Ramos (cell line): ENCODE results near the gene RPS10.
"Not testable (repeated sequence)": the region's sequence is repeated elsewhere in the genome, so short reads cannot be mapped to it uniquely, and the experiment has no call there.

ENCODE experiments used
- in situ Hi-C: fragments of 300-500 bp; cut with MboI; formaldehyde crosslinking; loops from one replicate; pipeline ENCODE4 v1.14.3; 2022; ENCODE audit warnings: low sequenced_read_pairs; ENCODE audit not compliant: unreplicated experiment

Gene RPS10

GRCh38 chr6:34407915-34408314, 18.0 kb downstream of the RPS10 start:
- in situ Hi-C loops: not testable (repeated sequence)

GRCh38 chr6:34396518-34396917, 29.4 kb downstream of the RPS10 start:
- in situ Hi-C loops: no loop called here

- in situ Hi-C loops: no loop called here
These were observed 31.9 kb downstream of the RPS10 start for GRCh38 chr6:34393966-34394305.

GRCh38 chr6:34393191-34393965, 32.5 kb downstream of the RPS10 start:
- in situ Hi-C loops: no loop called here

- in situ Hi-C loops: no loop called here
These were observed 33.2 kb downstream of the RPS10 start, which contains the start of gene NUDT3 for GRCh38 chr6:34392497-34393190. NUDT3 (minus strand) TSS chr6:34392669; CDS start chr6:34392362, 307 bp downstream.

- in situ Hi-C loops: no loop called here
These were observed 33.9 kb downstream of the RPS10 start for GRCh38 chr6:34391786-34392496.

GRCh38 chr6:34391473-34391785, 34.4 kb downstream of the RPS10 start:
- in situ Hi-C loops: no loop called here

GRCh38 chr6:34390531-34391472, 35.1 kb downstream of the RPS10 start:
- in situ Hi-C loops: no loop called here

GRCh38 chr6:34389034-34389433, 36.8 kb downstream of the RPS10 start:
- in situ Hi-C loops: no loop called here

- in situ Hi-C loops: no loop called here
These were observed 37.4 kb downstream of the RPS10 start for GRCh38 chr6:34388421-34388820.

GRCh38 chr6:34386316-34387137, 39.3 kb downstream of the RPS10 start:
- in situ Hi-C loops: no loop called here

GRCh38 chr6:34385793-34386195, 40.1 kb downstream of the RPS10 start:
- in situ Hi-C loops: no loop called here

- in situ Hi-C loops: no loop called here
These were observed 41.3 kb downstream of the RPS10 start for GRCh38 chr6:34384321-34385153.

GRCh38 chr6:34383656-34384320, 42.1 kb downstream of the RPS10 start:
- in situ Hi-C loops: no loop called here

- in situ Hi-C loops: no loop called here
These were observed 42.7 kb downstream of the RPS10 start for GRCh38 chr6:34383161-34383631.

GRCh38 chr6:34381081-34381480, 44.8 kb downstream of the RPS10 start:
- in situ Hi-C loops: no loop called here

- in situ Hi-C loops: no loop called here
These were observed 47.4 kb downstream of the RPS10 start for GRCh38 chr6:34378470-34378869.

- in situ Hi-C loops: no loop called here
These were observed 47.9 kb downstream of the RPS10 start for GRCh38 chr6:34377984-34378383.
